GM19468 (cell line): ENCODE measurements around the gene ESPL1.
"Not testable (repeated sequence)": the region's sequence is repeated elsewhere in the genome, so short reads cannot be mapped to it uniquely, and the experiment has no call there.

Experiments used
- ATAC-seq: cut with Tn5 transposase; IDR thresholded peaks from one replicate; pipeline ENCODE4 v1.9.1; 2021; ENCODE audit warnings: mild to moderate bottlenecking, moderate library complexity, moderate number of reproducible peaks; ENCODE audit not compliant: unreplicated experiment; ENCODE audit errors: extremely low read depth

Gene ESPL1

GRCh38 chr12:53295070-53295890 lies 27.2 kb downstream of the ESPL1 start, which contains the start of gene PFDN5:
PFDN5 (plus strand) TSS chr12:53295542; CDS start chr12:53295568, 26 bp downstream.
- peak; percentile 86 for ATAC-seq

- ATAC-seq: no peak
These were observed 27.8 kb downstream of the ESPL1 start for GRCh38 chr12:53295891-53296219.

- not testable (repeated sequence) for ATAC-seq
These were observed 29.0 kb downstream of the ESPL1 start for GRCh38 chr12:53297106-53297505.

DNA sequence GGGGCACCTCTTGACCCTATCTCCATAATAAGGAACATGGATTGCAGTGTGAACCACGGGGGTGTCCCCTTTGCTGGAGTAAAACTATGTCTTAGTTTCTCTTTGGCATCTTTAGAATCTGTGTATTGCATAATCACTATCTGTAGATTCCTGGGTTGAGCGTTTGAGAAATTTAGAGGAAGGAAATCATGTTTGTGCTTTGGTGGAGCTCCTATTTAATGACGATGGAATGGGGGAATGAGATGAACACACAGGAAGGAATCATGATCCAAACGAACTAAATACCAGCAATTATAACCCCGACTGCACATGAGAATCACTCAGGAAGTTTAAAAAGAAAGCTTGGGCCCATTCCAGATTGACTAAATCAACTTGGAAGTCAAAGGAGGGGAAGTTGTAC lies 30.1 kb downstream of the ESPL1 start:
- no peak for ATAC-seq

DNA sequence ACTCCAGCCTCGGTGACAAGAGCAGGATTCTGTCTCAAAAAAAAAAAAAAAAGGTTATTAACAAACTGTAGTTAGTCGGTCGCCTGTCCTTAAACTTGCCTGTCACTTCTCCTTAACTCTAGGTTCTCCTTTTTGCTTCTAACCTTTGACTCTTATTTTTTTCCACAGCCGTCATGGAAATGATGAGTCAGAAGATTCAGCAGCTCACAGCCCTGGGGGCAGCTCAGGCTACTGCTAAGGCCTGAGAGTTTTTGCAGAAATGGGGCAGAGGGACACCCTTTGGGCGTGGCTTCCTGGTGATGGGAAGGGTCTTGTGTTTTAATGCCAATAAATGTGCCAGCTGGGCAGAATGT lies 31.0 kb downstream of the ESPL1 start:
- ATAC-seq: no peak

DNA sequence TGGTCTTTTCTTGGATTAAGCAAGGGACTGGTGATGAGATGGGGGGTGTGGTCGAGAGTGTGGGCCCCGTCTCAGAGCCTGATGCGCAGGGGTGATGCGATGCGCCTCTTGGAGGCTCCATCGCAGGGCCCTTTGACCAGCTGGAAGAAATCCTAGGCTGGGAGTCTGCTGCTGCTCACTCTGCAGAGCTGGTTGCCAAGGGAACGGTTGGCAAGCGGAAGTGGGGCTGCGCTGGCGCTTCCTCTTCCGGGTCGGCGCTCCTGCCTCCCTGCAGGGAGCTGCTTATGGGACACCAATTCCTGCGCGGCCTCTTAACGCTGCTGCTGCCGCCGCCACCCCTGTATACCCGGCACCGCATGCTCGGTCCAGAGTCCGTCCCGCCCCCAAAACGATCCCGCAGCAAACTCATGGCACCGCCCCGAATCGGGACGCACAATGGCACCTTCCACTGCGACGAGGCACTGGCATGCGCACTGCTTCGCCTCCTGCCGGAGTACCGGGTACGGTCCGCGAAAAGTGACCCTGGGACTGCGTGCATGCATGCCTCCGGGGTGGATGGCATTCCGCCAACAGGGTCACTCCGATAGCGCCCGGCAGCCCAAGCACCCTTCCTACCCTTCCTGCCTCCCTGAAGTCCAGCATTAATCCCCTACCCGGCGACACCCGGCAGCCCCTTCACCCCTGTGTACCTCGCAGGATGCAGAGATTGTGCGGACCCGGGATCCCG lies 31.5 kb downstream of the ESPL1 start, which contains the start of gene MYG1:
TSS of gene MYG1 (plus strand) at position 242 of the 727 bp plus-strand sequence. CDS start at position 285, 43 bp downstream.
- ATAC-seq: peak; percentile 41

- no peak for ATAC-seq
These were observed 32.1 kb downstream of the ESPL1 start for GRCh38 chr12:53300187-53300586.

DNA sequence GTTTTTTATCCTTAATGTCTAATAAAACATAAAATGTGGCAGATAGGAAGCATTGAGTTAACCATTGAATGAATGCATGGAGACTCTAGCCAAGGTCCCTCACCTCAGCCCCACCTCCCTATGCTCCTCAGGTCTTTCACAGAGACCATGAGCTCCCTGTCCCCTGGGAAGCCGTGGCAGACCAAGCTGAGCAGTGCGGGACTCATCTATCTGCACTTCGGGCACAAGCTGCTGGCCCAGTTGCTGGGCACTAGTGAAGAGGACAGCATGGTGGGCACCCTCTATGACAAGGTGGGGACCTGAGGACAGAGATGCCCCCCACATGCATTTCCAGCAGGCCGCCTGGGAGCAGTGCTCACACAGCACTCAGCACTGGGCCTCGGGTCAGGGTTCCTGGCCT lies 34.8 kb downstream of the ESPL1 start:
- no peak for ATAC-seq

DNA sequence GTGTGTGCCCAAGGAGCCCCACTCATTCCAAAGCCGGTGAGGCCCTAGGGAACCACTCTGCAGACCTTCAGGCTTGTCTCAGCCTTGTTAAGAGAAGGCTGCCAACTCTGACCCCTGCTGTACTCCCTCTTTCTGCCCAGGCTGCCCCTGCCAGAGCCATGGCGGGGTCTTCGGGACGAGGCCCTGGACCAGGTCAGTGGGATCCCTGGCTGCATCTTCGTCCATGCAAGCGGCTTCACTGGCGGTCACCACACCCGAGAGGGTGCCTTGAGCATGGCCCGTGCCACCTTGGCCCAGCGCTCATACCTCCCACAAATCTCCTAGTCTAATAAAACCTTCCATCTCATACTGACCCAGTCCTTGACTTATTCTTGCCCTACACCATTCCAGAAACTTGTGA lies 38.7 kb downstream of the ESPL1 start:
- ATAC-seq: no peak

GRCh38 chr12:53308276-53308675 lies 40.2 kb downstream of the ESPL1 start:
- no peak for ATAC-seq

DNA sequence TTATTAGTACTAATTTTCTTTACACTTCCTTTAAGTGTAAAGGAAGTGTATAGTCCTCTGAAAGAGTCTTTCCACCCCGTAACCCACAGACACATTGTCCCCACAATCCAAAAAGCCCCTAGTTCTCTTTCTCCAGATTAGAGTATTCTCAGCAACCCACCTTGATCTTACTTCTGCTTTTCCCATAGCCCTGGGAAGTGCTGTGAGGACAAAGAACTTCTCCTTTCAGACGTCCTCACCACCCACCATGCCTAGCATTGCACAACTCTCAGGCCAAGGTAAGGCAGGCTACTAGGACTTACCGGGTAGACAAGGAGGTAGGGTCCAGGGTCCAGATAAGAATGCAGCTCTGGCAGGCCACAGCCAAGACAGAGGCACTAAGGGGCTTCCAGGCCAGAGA lies 45.9 kb downstream of the ESPL1 start:
- ATAC-seq: no peak

GRCh38 chr12:53320352-53321195 lies 52.5 kb downstream of the ESPL1 start:
- no peak for ATAC-seq

GRCh38 chr12:53324113-53324778 lies 56.1 kb downstream of the ESPL1 start:
- no peak for ATAC-seq

GRCh38 chr12:53324779-53325510 lies 56.8 kb downstream of the ESPL1 start:
- peak; percentile 42 for ATAC-seq

DNA sequence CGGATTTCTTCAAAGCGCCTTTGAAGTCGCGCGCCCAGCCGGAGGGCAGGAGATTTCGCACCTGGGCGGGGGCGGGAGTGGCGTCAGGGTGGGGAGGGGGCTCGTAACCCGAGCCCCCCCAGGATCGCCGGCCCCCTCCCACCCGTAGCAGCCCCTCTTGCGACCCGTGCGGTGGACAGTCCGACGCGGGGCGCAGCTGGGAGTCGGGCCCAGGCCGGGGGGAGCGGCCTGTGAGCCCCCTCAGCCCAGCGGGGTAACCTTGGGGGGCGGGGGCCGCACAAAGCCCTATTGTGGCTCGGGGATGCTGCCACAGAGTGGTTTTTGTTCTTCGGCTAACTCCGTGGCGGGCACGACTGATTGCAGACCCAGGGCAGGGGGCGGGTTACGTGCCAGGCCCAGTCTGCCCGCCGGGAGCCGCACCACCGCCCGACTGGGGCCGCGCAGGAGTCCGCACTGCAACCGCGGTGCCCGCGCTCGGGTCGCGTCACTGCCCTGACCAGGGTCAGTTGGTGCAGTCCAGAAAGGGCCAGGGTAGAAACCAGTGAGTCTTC lies 57.5 kb downstream of the ESPL1 start:
- ATAC-seq: no peak

- no peak for ATAC-seq
These were observed 58.5 kb downstream of the ESPL1 start for GRCh38 chr12:53326460-53327185.

GRCh38 chr12:53327435-53328042 lies 59.4 kb downstream of the ESPL1 start:
- ATAC-seq: no peak

GRCh38 chr12:53328043-53328435 lies 59.9 kb downstream of the ESPL1 start:
- no peak for ATAC-seq
